ENCODE measurements around the gene IKZF5. TPM values are rescaled to one million over a fixed set of nuclear protein-coding genes. Genes with fewer than 3 reads are reported as not detected.

The IKZF5 gene
- total RNA-seq, 1 donor from 2014 or later = 19.9 TPM

- Histone ChIP-seq H3K36me3 (no peaks in the 10 kb centered on the region), H3K4me3 (no peak overlapping the region), H3K27me3 (no peaks in the 10 kb centered on the region), H3K4me1 (peaks cover 4% of the 10 kb centered on the region), H3K27ac (no peak overlapping the region), H3K9me3 (no peaks in the 10 kb centered on the region)
- intact Hi-C loops (cut with DNase I) = no loop called here
- ATAC-seq = no peak
- no peak for DNase-seq
- no peak for TF ChIP-seq CTCF (IDR thresholded peaks at IDR 0.05)
Observed at GRCh38 chr10:122974543-122975064, 34.0 kb downstream of the IKZF5 start.

DNA sequence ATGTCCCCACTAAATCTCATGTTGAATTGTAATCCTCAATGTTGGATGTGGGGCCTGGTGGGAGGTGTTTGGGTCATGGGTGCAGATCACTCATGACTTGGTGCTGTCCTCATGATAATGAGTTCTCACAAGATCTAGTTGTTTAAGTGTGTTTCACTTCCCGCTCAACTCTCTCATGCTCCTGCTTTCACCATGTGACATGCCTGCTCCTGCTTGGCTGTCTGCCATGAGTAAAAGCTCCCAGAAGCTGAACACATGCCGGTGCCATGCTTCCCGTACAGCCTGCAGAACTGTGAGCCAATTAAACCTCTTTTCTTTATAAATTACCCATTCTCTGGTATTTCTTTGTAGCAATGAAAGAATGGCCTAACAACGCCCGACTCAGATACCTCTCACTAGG is 34.6 kb downstream of the IKZF5 start:
- TF ChIP-seq CTCF (IDR thresholded peaks at IDR 0.05) = no peak

DNA sequence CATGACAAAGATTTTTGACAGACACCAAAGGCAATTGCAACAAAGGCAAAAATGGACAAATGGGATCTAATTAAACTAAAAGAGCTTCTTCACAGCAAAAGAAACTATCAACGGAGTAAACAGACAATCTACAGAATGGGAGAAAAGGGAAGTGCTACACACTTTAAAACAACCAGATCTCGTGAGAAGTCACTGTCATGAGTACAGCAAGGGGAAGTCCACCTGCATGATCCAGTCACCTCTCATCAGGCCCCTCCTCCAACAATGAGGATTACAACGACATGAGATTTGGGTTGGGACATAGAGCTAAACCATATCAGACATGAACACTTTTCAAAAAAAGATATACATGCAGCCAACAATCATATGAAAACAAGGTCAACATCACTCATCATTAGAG is 39.9 kb downstream of the IKZF5 start:
- no peaks in the 10 kb centered on the region for H3K4me1 ChIP-seq
- no peaks in the 10 kb centered on the region for H3K9me3 ChIP-seq
- no peaks in the 10 kb centered on the region for H3K27me3 ChIP-seq
- ATAC-seq = no peak
- H3K27ac ChIP-seq = no peak overlapping the region
- H3K36me3 ChIP-seq = no peaks in the 10 kb centered on the region
- DNase-seq = no peak
- no peak for TF ChIP-seq CTCF (IDR thresholded peaks at IDR 0.05)
- intact Hi-C loops (cut with DNase I) = no loop called here
- no peak overlapping the region for H3K4me3 ChIP-seq

More for the DNA sequence above, 34.6 kb downstream of the IKZF5 start:
- H3K4me3 ChIP-seq = no peak overlapping the region
- no peaks in the 10 kb centered on the region for H3K4me1 ChIP-seq
- DNase-seq (no peak), ATAC-seq (peak; percentile 49)
- intact Hi-C loops (cut with DNase I) = no loop called here
- H3K9me3 ChIP-seq = no peaks in the 10 kb centered on the region
- no peaks in the 10 kb centered on the region for H3K36me3 ChIP-seq
- H3K27ac ChIP-seq = no peak overlapping the region
- no peaks in the 10 kb centered on the region for H3K27me3 ChIP-seq

DNA sequence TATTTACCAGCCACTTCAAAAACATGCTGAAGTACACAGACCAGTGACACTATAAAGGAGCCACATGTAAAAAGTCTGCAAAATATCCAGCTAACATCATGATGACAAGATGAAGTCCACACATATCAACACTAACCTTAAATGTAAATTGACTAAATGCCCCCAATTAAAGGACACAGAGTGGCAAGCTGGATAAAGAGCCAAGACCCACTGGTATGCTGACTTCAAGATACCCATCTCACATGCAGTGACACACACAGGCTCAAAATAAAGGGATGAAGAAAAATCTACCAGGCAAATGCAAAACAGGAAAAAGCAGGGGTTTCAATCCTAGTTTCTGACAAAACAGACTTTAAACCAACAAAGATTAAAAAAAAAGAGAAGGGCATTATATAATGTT is 41.7 kb downstream of the IKZF5 start:
- intact Hi-C loops (cut with DNase I) = no loop called here
- Histone ChIP-seq H3K9me3 (no peaks in the 10 kb centered on the region), H3K4me1 (no peaks in the 10 kb centered on the region), H3K27me3 (no peaks in the 10 kb centered on the region), H3K4me3 (no peak overlapping the region), H3K27ac (no peak overlapping the region), H3K36me3 (no peaks in the 10 kb centered on the region)
- ATAC-seq = no peak
- DNase-seq = no peak
- no peak for TF ChIP-seq CTCF (IDR thresholded peaks at IDR 0.05)

- no peak overlapping the region for H3K27ac ChIP-seq
- no peaks in the 10 kb centered on the region for H3K9me3 ChIP-seq
- H3K36me3 ChIP-seq = no peaks in the 10 kb centered on the region
- ATAC-seq = no peak
- H3K4me1 ChIP-seq = no peaks in the 10 kb centered on the region
- intact Hi-C loops (cut with DNase I) = no loop called here
- H3K27me3 ChIP-seq = no peaks in the 10 kb centered on the region
- no peak for DNase-seq
- TF ChIP-seq CTCF (IDR thresholded peaks at IDR 0.05) = no peak
- no peak overlapping the region for H3K4me3 ChIP-seq
Observed at GRCh38 chr10:122962405-122962804, 46.2 kb downstream of the IKZF5 start.

DNA sequence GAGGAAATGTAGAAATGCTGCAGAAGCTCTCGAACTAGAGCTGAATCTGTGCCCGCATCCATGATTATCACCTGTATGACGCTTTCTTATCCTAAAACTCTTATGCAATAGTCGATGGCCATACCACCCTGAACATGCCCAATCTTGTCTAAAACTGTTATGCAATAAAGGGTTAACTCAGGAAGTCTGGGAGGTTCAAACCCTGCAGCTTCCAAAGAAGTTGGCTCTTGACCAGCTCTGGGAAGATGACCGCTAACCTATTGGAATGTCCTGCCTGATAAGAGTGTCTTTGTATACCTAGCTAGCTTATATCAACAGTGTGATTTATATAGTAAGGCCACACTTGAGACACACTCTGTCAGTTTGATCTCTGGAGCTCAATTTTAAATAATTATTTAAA is 51.1 kb downstream of the IKZF5 start:
- TF ChIP-seq CTCF (IDR thresholded peaks at IDR 0.05) = no peak
- DNase-seq = no peak
- intact Hi-C loops (cut with DNase I) = no loop called here
- H3K4me3 ChIP-seq = no peak overlapping the region
- H3K27me3 ChIP-seq = no peaks in the 10 kb centered on the region
- ATAC-seq = no peak
- no peaks in the 10 kb centered on the region for H3K36me3 ChIP-seq
- H3K9me3 ChIP-seq = no peaks in the 10 kb centered on the region
- H3K4me1 ChIP-seq = peaks cover 11% of the 10 kb centered on the region
- no peak overlapping the region for H3K27ac ChIP-seq

Data from upper lobe of right lung (tissue), 1 donor.